ENCODE measurements around the gene STT3B. TPM values are rescaled to one million over a fixed set of nuclear protein-coding genes. Genes with fewer than 3 reads are reported as not detected.
A peak's percentile ranks its signal among the peaks of the same experiment; 100 is the strongest.
"Not testable (repeated sequence)": the region's sequence is repeated elsewhere in the genome, so short reads cannot be mapped to it uniquely, and the experiment has no call there.

Gene STT3B
- total RNA-seq, 1 experiment from 2014 or later, result 155 TPM

- H3K4me1 ChIP-seq (replicated peaks; ENCODE audit: insufficient read depth), result no peaks in the 10 kb centered on the region
- H4K20me1 ChIP-seq (ENCODE audit: insufficient read depth), result no peaks in the 10 kb centered on the region
- no TSS peak for BruUV-seq (replicated peaks)
- H3K79me2 ChIP-seq (ENCODE audit: low read depth), result no peaks in the 10 kb centered on the region
- CTCF ChIA-PET, result no interaction called here
- H3K27me3 ChIP-seq (ENCODE audit: insufficient read depth, low read depth), result no peaks in the 10 kb centered on the region
- no peaks in the 10 kb centered on the region for H3K36me3 ChIP-seq (ENCODE audit: low read depth)
- H3F3A ChIP-seq (ENCODE audit: insufficient read depth, low read depth), result no peaks in the 10 kb centered on the region
- H3K9me2 ChIP-seq (ENCODE audit: insufficient read depth), result no peaks in the 10 kb centered on the region
- H3K9me3 ChIP-seq (ENCODE audit: insufficient read depth, low read depth), result no peaks in the 10 kb centered on the region
- DNase-seq, result peak in 1 of 2 experiments; percentile 3
- H3K4me2 ChIP-seq, result no peak overlapping the region
- TF ChIP-seq EZH2 (IDR thresholded peaks at IDR 0.05; ENCODE audit: low read depth), result no peak
- TF ChIP-seq CTCF (conservative IDR thresholded peaks at IDR 0.05), result no peak
- intact Hi-C loops (cut with micrococcal nuclease; ENCODE audit: unreplicated experiment), result no loop called here
- POLR2A ChIA-PET (ENCODE audit: unreplicated experiment), result interaction anchor here (0.6 kb wide), 2 partner anchors 29 to 300 kb away, joined by 3 to 4 read pairs; partner anchors contain the start of gene STT3B
- H3K4me3 ChIP-seq, result no peak overlapping the region
- H2AFZ ChIP-seq, result no peak overlapping the region
- H3K27ac ChIP-seq, result no peak overlapping the region
Observed at GRCh38 chr3:31503456-31503855, 29.3 kb upstream of the STT3B start.

GRCh38 chr3:31504230-31504629 is 28.5 kb upstream of the STT3B start:
- Histone ChIP-seq H3K27ac (no peak overlapping the region), H3K27me3 (ENCODE audit: insufficient read depth, low read depth) (no peaks in the 10 kb centered on the region), H3K36me3 (ENCODE audit: low read depth) (no peaks in the 10 kb centered on the region), H3K4me1 (replicated peaks; ENCODE audit: insufficient read depth) (no peaks in the 10 kb centered on the region), H3K4me3 (no peak overlapping the region), H3K9me2 (ENCODE audit: insufficient read depth) (no peaks in the 10 kb centered on the region), H3K79me2 (ENCODE audit: low read depth) (no peaks in the 10 kb centered on the region), H3K4me2 (no peak overlapping the region), H4K20me1 (ENCODE audit: insufficient read depth) (no peaks in the 10 kb centered on the region), H3F3A (ENCODE audit: insufficient read depth, low read depth) (no peaks in the 10 kb centered on the region), H3K9me3 (ENCODE audit: insufficient read depth, low read depth) (no peaks in the 10 kb centered on the region), H2AFZ (no peak overlapping the region)
- TF ChIP-seq EZH2 (IDR thresholded peaks at IDR 0.05; ENCODE audit: low read depth) (no peak), CTCF (conservative IDR thresholded peaks at IDR 0.05) (no peak)
- ChIA-PET POLR2A (ENCODE audit: unreplicated experiment) (interaction anchor here (0.6 kb wide), 1 partner anchor 301 kb away, joined by 4 read pairs; no protein-coding TSS in a partner anchor), CTCF (no interaction called here)
- BruUV-seq (replicated peaks), result no TSS peak
- intact Hi-C loops (cut with micrococcal nuclease; ENCODE audit: unreplicated experiment), result no loop called here
- DNase-seq, result no peak

GRCh38 chr3:31505371-31506048 is 27.2 kb upstream of the STT3B start:
- Histone ChIP-seq H2AFZ (no peak overlapping the region), H3K4me1 (replicated peaks; ENCODE audit: insufficient read depth) (no peaks in the 10 kb centered on the region), H3K27ac (no peak overlapping the region), H3K9me2 (ENCODE audit: insufficient read depth) (no peaks in the 10 kb centered on the region), H3K4me3 (no peak overlapping the region), H3K79me2 (ENCODE audit: low read depth) (no peaks in the 10 kb centered on the region), H3K9me3 (ENCODE audit: insufficient read depth, low read depth) (no peaks in the 10 kb centered on the region), H3K36me3 (ENCODE audit: low read depth) (no peaks in the 10 kb centered on the region), H3K4me2 (no peak overlapping the region), H3K27me3 (ENCODE audit: insufficient read depth, low read depth) (no peaks in the 10 kb centered on the region), H4K20me1 (ENCODE audit: insufficient read depth) (no peaks in the 10 kb centered on the region), H3F3A (ENCODE audit: insufficient read depth, low read depth) (no peaks in the 10 kb centered on the region)
- intact Hi-C loops (cut with micrococcal nuclease; ENCODE audit: unreplicated experiment), result no loop called here
- ChIA-PET CTCF (no interaction called here), POLR2A (ENCODE audit: unreplicated experiment) (no interaction called here)
- BruUV-seq (replicated peaks), result no TSS peak
- no peak for DNase-seq
- TF ChIP-seq CTCF (conservative IDR thresholded peaks at IDR 0.05) (no peak), EZH2 (IDR thresholded peaks at IDR 0.05; ENCODE audit: low read depth) (no peak)

GRCh38 chr3:31506515-31506914 is 26.2 kb upstream of the STT3B start:
- H3K4me2 ChIP-seq; CTCF ChIA-PET; H2AFZ ChIP-seq; POLR2A ChIA-PET (ENCODE audit: unreplicated experiment); H3K4me1 ChIP-seq (replicated peaks; ENCODE audit: insufficient read depth); H3K27me3 ChIP-seq (ENCODE audit: insufficient read depth, low read depth); H3K4me3 ChIP-seq; BruUV-seq (replicated peaks); H3K36me3 ChIP-seq (ENCODE audit: low read depth); H3K9me3 ChIP-seq (ENCODE audit: insufficient read depth, low read depth); H3K27ac ChIP-seq; H3K9me2 ChIP-seq (ENCODE audit: insufficient read depth); intact Hi-C loops (cut with micrococcal nuclease; ENCODE audit: unreplicated experiment); H4K20me1 ChIP-seq (ENCODE audit: insufficient read depth); DNase-seq; H3K79me2 ChIP-seq (ENCODE audit: low read depth); H3F3A ChIP-seq (ENCODE audit: insufficient read depth, low read depth): not testable (repeated sequence)
